Cardiac fibroblast (primary cell): ENCODE results near the gene RMND5A.
A peak's percentile ranks its signal among the peaks of the same experiment; 100 is the strongest.

Experiments used
- DNase-seq, 2 donors: peaks; one replicate each; pipeline versions ENCODE4 v3.0.0 to v3.0.0-alpha.2; 2010; ENCODE audit warnings: low read depth in 2 of 2
- H3K4me3 ChIP-seq, 2 donors: replicated peaks in 1 of 2; 1 replicate in 1 of 2; 2 replicates in 1 of 2; pipeline ENCODE4 v1.5.1; 2011; ENCODE audit warnings: low read depth in 2 of 2, low read length in 2 of 2, mild to moderate bottlenecking in 2 of 2, moderate library complexity in 1 of 2
- CTCF ChIP-seq: IDR thresholded peaks from one replicate; pipeline ENCODE4 v1.5.1; 2011; ENCODE audit warnings: low read depth, mild to moderate bottlenecking, low read length, inconsistent platforms

Gene RMND5A

GRCh38 chr2:86750240-86750839, 30.2 kb downstream of the RMND5A start:
- H3K4me3 ChIP-seq = no peak overlapping the region
- DNase-seq = peak in 1 of 2 donors; percentile 11
- no peak for TF ChIP-seq CTCF

GRCh38 chr2:86751778-86752177, 31.7 kb downstream of the RMND5A start:
- no peak for DNase-seq
- no peak overlapping the region for H3K4me3 ChIP-seq
- no peak for TF ChIP-seq CTCF

DNA sequence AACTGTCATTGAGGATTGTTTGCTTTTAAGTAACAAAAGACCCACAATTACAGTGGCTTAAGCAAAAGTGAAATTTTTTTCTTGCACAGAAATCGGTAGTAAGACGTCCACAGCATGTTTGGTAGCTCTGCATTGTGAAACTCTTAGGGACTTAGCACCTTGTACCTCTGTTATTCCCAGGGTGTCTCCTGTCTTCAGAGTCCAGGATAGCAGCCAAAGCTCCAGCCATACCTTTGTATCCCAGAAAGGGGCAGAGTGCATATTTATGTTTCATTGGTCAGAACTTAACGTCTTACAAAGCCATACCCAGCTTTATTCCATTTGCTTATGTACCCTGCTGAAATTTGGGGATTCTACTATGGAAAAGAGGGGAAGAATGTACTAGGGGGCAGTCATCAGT, 32.8 kb downstream of the RMND5A start:
- no peak for DNase-seq
- TF ChIP-seq CTCF = no peak

DNA sequence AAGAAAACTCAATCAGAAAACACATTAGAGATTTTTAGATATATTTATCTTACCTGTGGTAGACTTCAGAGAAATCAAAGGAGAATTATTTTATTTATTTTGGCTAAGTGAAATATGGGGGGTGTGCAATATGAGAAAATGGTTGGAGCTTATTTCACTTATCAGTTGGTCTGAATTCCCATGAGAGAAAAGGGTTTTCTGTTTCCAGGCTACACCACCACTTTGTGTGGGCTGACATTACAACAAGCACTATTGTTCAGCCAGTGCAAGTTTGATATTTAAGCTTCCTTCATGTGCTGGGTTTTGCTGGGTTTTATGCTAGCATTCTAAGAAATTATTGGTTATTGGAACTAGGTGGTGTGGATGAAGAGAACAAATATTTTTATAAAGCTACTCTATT, 33.5 kb downstream of the RMND5A start:
- DNase-seq = peak; percentile 5 to 50
- H3K4me3 ChIP-seq = no peak overlapping the region
- TF ChIP-seq CTCF = no peak

More for the DNA sequence above, 32.8 kb downstream of the RMND5A start:
- H3K4me3 ChIP-seq = no peak overlapping the region

- no peak overlapping the region for H3K4me3 ChIP-seq
- TF ChIP-seq CTCF = no peak
- no peak for DNase-seq
Measured at GRCh38 chr2:86758405-86758804, 38.3 kb downstream of the RMND5A start.

DNA sequence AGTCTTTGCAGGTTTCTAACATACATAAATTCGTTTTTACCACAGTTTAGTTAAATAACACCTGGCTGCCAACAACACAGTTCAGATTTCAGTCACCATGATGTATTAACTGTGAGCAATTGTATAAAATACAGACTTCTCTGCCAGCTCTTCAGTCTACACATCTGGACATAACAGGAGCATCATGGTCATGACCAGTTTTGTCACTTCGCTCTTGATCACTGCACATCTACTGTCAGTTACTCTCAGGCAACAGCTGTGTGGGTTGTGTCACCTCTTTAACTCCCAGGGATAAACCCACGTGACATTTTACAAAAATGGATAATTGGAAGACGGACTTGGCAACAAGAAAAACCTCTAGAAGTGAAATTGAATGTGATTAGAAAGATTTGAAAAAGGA, 40.3 kb downstream of the RMND5A start:
- H3K4me3 ChIP-seq = no peak overlapping the region
- DNase-seq = no peak
- TF ChIP-seq CTCF = no peak

DNA sequence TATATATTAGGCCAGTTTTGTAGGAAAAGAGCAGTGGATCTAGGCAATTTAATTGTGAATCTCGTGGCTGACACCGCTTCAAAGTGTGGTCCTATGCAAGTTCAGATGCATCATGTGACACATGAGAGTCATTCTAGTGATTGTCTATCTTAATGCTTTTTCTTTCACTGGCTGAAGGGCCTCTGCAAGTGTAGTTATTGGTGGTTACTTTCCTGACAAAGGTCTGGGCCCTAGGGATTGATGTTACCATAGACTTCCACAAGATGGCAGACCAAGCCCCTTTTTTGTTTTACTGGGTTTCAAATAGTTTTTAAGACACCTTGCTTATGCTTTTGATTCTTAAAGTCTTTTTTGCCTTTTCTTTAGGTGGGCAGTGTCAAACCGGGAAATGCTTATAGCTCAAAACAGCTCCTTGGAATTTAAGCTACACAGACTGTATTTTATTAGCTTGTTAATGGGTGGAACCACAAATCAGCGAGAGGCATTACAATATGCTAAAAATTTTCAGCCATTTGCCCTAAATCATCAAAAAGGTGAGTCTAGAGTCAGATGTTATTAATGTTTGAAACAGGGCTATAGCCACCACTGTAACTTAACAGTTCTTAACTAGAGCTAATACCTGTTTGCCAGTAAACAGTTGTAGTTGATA, 44.7 kb downstream of the RMND5A start:
- peak; percentile 62 to 65 for DNase-seq
- peak; percentile 65 for TF ChIP-seq CTCF
- no peak overlapping the region for H3K4me3 ChIP-seq
